K562 (cell line): ENCODE measurements around the gene PPFIA3. TPM values are rescaled to one million over a fixed set of nuclear protein-coding genes. Genes with fewer than 3 reads are reported as not detected.

Experiments used
- ATF2 ChIP-seq: sonication (generic); formaldehyde crosslinking; IDR thresholded peaks from 2 replicates; pipeline ENCODE4 v1.8.1; 2022; ENCODE audit warnings: missing genetic modification reagents
- BRCA1 ChIP-seq, 2 experiments: fragments of 450-650 bp in 1 of 2; sonication (generic) in 1 of 2; formaldehyde crosslinking in 1 of 2; IDR thresholded peaks; 2 replicates each; pipeline versions ENCODE4 v1.5.0 to v1.6.1; 2017 to 2020; ENCODE audit warnings: mild to moderate bottlenecking in 1 of 2, missing genetic modification reagents in 1 of 2
- DPF2 ChIP-seq: fragments of 450-650 bp; IDR thresholded peaks from 2 replicates; pipeline ENCODE4 v1.6.1; 2016
- HMBOX1 ChIP-seq: sonication (generic); IDR thresholded peaks from 2 replicates; pipeline ENCODE4 v1.6.1; 2016
- MEF2A ChIP-seq: IDR thresholded peaks from 2 replicates; pipeline ENCODE4 v1.6.1; 2011; ENCODE audit warnings: low read depth, mild to moderate bottlenecking, low read length, moderate library complexity; ENCODE audit not compliant: control insufficient read depth
- MEF2D ChIP-seq: conservative IDR thresholded peaks from 2 replicates; pipeline ENCODE4 v1.6.1; 2016; ENCODE audit warnings: low read depth, missing genetic modification characterization, missing compliant biosample characterization
- NBN ChIP-seq: fragments of 450-650 bp; IDR thresholded peaks from 2 replicates; pipeline ENCODE4 v1.6.1; 2016; ENCODE audit warnings: low read depth, mild to moderate bottlenecking
- NFE2 ChIP-seq: IDR thresholded peaks from 2 replicates; pipeline ENCODE4 v1.6.1; 2014; ENCODE audit warnings: antibody characterized with exemption, low read depth
- POLR2AphosphoS5 ChIP-seq: IDR thresholded peaks from 2 replicates; pipeline ENCODE4 v1.6.1; 2011; ENCODE audit warnings: mild to moderate bottlenecking, low read depth, low read length, moderate library complexity; ENCODE audit not compliant: control insufficient read depth, insufficient read depth
- RBM14 ChIP-seq: fragments of 200-400 bp; formaldehyde crosslinking; IDR thresholded peaks from 2 replicates; pipeline ENCODE4 v1.6.1; 2018; ENCODE audit warnings: low read depth, mild to moderate bottlenecking, low read length, moderate library complexity, borderline replicate concordance; ENCODE audit not compliant: insufficient read depth
- RFX5 ChIP-seq: IDR thresholded peaks from 2 replicates; pipeline ENCODE4 v1.6.1; 2011; ENCODE audit warnings: low read depth, mild to moderate bottlenecking, improper control_type of control experiment, low read length
- ZNF316 ChIP-seq: fragments of 450-650 bp; IDR thresholded peaks from 2 replicates; pipeline ENCODE4 v1.6.1; 2016
- ZNF407 ChIP-seq: fragments of 450-650 bp; IDR thresholded peaks from 2 replicates; pipeline ENCODE4 v1.6.1; 2016; ENCODE audit warnings: low read depth
- ZNF512 ChIP-seq: IDR thresholded peaks from 2 replicates; pipeline ENCODE4 v1.6.1; 2016; ENCODE audit warnings: missing genetic modification characterization, missing compliant biosample characterization
- polyA plus RNA-seq, 8 experiments: library from polyadenylated mRNA; depleted of rRNA in 4 of 8; stranded (reverse) in 5 of 8; unstranded in 3 of 8; fragments of >200 nt; fragmentation: Nextera tagmentation in 2 of 8; fragmentation: Illumina TruSeq in 1 of 8; extraction: Ambion mirVana in 2 of 8; extraction: Trizol in 1 of 8; gene quantifications; 2 replicates each; pipeline versions ENCODE4 v1.2.1 to v1.2.3, GENCODE V29; 2011 to 2014; ENCODE audit warnings: inconsistent platforms in 1 of 8, missing spikeins in 1 of 8
- total RNA-seq, 7 experiments: library from RNA; depleted of rRNA in 6 of 7; stranded (reverse); fragments of >200 nt in 6 of 7; fragmentation: Illumina TruSeq in 2 of 7; extraction: Trizol in 2 of 7; gene quantifications; 2 replicates each; pipeline versions ENCODE4 v1.2.1 to v1.2.3, GENCODE V29; 2011 to 2021; ENCODE audit warnings: low replicate concordance in 1 of 7

PPFIA3 gene
- total and polyA plus RNA-seq, 9 of the 15 experiments (the other 6 are each of a cell fraction or from before 2014, with no cell fraction given), result 0.10 to 53.0 (median 17.6) TPM

GRCh38 chr19:49110567-49110966 lies 8.8 kb upstream of the PPFIA3 start (continued):
- peak; percentile 62; the same call in 1 of the 2 replicates for TF ChIP-seq HMBOX1
- no peak for TF ChIP-seq BRCA1 (IDR thresholded peaks at IDR 0.05)
- no peak for TF ChIP-seq BRCA1 (CRISPR knock-in tag; IDR thresholded peaks at IDR 0.05)
- TF ChIP-seq MEF2D (tag), result peak; percentile 81
- TF ChIP-seq MEF2A, result peak; percentile 95
- no peak for TF ChIP-seq RFX5
- no peak for TF ChIP-seq RBM14
- 0 out of 2 replicates have a peak, but pooled peaks have one; percentile 9 for TF ChIP-seq NBN
- TF ChIP-seq ZNF316, result peak; percentile 64
- no peak for TF ChIP-seq ZNF407
- TF ChIP-seq ATF2, result no peak
- TF ChIP-seq NFE2, result peak; percentile 56
- no peak for TF ChIP-seq ZNF512
- peak; percentile 30; the same call in 1 of the 2 replicates for TF ChIP-seq DPF2
- TF ChIP-seq POLR2AphosphoS5, result no peak
- TF ChIP-seq, all 486 proteins: peak for 8
